ENCODE measurements around the gene RMND5B. TPM values are rescaled to one million over a fixed set of nuclear protein-coding genes. Genes with fewer than 3 reads are reported as not detected.

The RMND5B gene
- total and polyA plus RNA-seq, 2 of the 13 experiments (the other 11 are each of a cell fraction or from before 2014, with no cell fraction given) = 18.6 to 20.4 TPM

- TF ChIP-seq ZNF512 (CRISPR knock-in tag; IDR thresholded peaks at IDR 0.05) (peak; percentile 85; the same call in 1 of the 2 replicates), ZBTB37 (CRISPR knock-in tag; IDR thresholded peaks at IDR 0.05) (no peak), PREB (CRISPR knock-in tag; IDR thresholded peaks at IDR 0.05) (no peak), TBX2 (CRISPR knock-in tag; IDR thresholded peaks at IDR 0.05; ENCODE audit: borderline replicate concordance) (peak; percentile 25; the same call in 1 of the 2 replicates), ZNF570 (CRISPR knock-in tag; IDR thresholded peaks at IDR 0.05; ENCODE audit: borderline replicate concordance) (no peak), CENPBD1 (CRISPR knock-in tag; IDR thresholded peaks at IDR 0.05; ENCODE audit: borderline replicate concordance, low read depth) (no peak), HDAC6 (IDR thresholded peaks at IDR 0.05; ENCODE audit: low read depth, low read length) (no peak), HMGXB3 (CRISPR knock-in tag; IDR thresholded peaks at IDR 0.05; ENCODE audit: borderline replicate concordance) (no peak), THAP11 (CRISPR knock-in tag; IDR thresholded peaks at IDR 0.05) (0 out of 2 replicates have a peak, but pooled peaks have one; percentile 24), SMAD9 (CRISPR knock-in tag; IDR thresholded peaks at IDR 0.05) (0 out of 2 replicates have a peak, but pooled peaks have one; percentile 49)
These were observed 33.2 kb downstream of the RMND5B start (continued) for GRCh38 chr5:178163772-178164735.

Measured in HepG2 (cell line).